Iris pigment epithelial cell (primary cell): ENCODE measurements around the gene TECPR1.
A peak's percentile ranks its signal among the peaks of the same experiment; 100 is the strongest.

Experiments
- DNase-seq: peaks from one replicate; pipeline ENCODE4 v3.0.0-alpha.2; 2011; ENCODE audit warnings: low read depth

Gene TECPR1

GRCh38 chr7:98211221-98211675 lies 40.8 kb downstream of the TECPR1 start, which contains the start of gene BHLHA15:
Gene BHLHA15 (plus strand): TSS chr7:98211439. CDS start chr7:98212310, 871 bp downstream.
- no peak for DNase-seq

- DNase-seq, result peak; percentile 13
Observed at GRCh38 chr7:98210513-98211220, 41.4 kb downstream of the TECPR1 start.

GRCh38 chr7:98209166-98209920 lies 42.7 kb downstream of the TECPR1 start:
- no peak for DNase-seq

GRCh38 chr7:98206451-98207330 lies 45.3 kb downstream of the TECPR1 start:
- no peak for DNase-seq

GRCh38 chr7:98205162-98205845 lies 46.7 kb downstream of the TECPR1 start:
- DNase-seq, result no peak

- DNase-seq, result no peak
Observed at GRCh38 chr7:98204670-98205069, 47.4 kb downstream of the TECPR1 start.

- no peak for DNase-seq
Observed at GRCh38 chr7:98203964-98204605, 47.9 kb downstream of the TECPR1 start.

- DNase-seq, result no peak
Observed at GRCh38 chr7:98203261-98203963, 48.6 kb downstream of the TECPR1 start.

- DNase-seq, result no peak
Observed at GRCh38 chr7:98202367-98203195, 49.5 kb downstream of the TECPR1 start.

GRCh38 chr7:98200364-98200763 lies 51.7 kb downstream of the TECPR1 start:
- DNase-seq, result no peak

- peak; percentile 37 for DNase-seq
Observed at GRCh38 chr7:98199131-98199530, 52.9 kb downstream of the TECPR1 start.

GRCh38 chr7:98196706-98197605 lies 55.1 kb downstream of the TECPR1 start:
- no peak for DNase-seq

- DNase-seq, result peak; percentile 14
Observed at GRCh38 chr7:98194672-98195457, 57.2 kb downstream of the TECPR1 start.

GRCh38 chr7:98194186-98194585 lies 57.8 kb downstream of the TECPR1 start:
- DNase-seq, result no peak

- DNase-seq, result no peak
Observed at GRCh38 chr7:98193474-98194180, 58.4 kb downstream of the TECPR1 start.

GRCh38 chr7:98192781-98193457 lies 59.1 kb downstream of the TECPR1 start:
- no peak for DNase-seq
